Measurements from ENCODE around the gene PWP1. TPM values are rescaled to one million over a fixed set of nuclear protein-coding genes. Genes with fewer than 3 reads are reported as not detected.
"Not testable (repeated sequence)": the region's sequence is repeated elsewhere in the genome, so short reads cannot be mapped to it uniquely, and the experiment has no call there.

PWP1 gene
- total and polyA plus RNA-seq, 2 experiments from 2014 or later: 54.8 to 60.4 TPM

- no peak for DNase-seq (ENCODE audit: low spot score)
- H3K9me3 ChIP-seq (ENCODE audit: low read depth): no peaks in the 10 kb centered on the region
- no peak overlapping the region for H3K27ac ChIP-seq
- H3K27me3 ChIP-seq: no peaks in the 10 kb centered on the region
- WGBS (ENCODE audit: low lambda C conversion rate, missing lambda C conversion rate): 100% methylated on average over 1 of the region's 1 CpG
- no peak overlapping the region for H2AFZ ChIP-seq
- no peak overlapping the region for H3K4me2 ChIP-seq
- H3K36me3 ChIP-seq (replicated peaks; ENCODE audit: insufficient read depth, low read depth): no peaks in the 10 kb centered on the region
- H3K79me2 ChIP-seq: no peaks in the 10 kb centered on the region
- no peaks in the 10 kb centered on the region for H3K4me1 ChIP-seq (ENCODE audit: insufficient read depth)
- H4K20me1 ChIP-seq (ENCODE audit: insufficient read depth, poor library complexity, severe bottlenecking): no peaks in the 10 kb centered on the region
- TF ChIP-seq EZH2 (IDR thresholded peaks at IDR 0.05; ENCODE audit: borderline replicate concordance) (no peak), CTCF (IDR thresholded peaks at IDR 0.05; ENCODE audit: poor library complexity) (no peak), EZH2phosphoT487 (IDR thresholded peaks at IDR 0.05; ENCODE audit: low read depth, severe bottlenecking, unreplicated experiment) (no peak)
- no peak overlapping the region for H3K4me3 ChIP-seq
- no peaks in the 10 kb centered on the region for H3K9me2 ChIP-seq (replicated peaks; ENCODE audit: insufficient read depth)
Measured at GRCh38 chr12:107718606-107719005, 33.0 kb downstream of the PWP1 start.

GRCh38 chr12:107727327-107727726, 41.7 kb downstream of the PWP1 start:
- not testable (repeated sequence) for H2AFZ ChIP-seq; H3K9me2 ChIP-seq (replicated peaks; ENCODE audit: insufficient read depth); H3K9me3 ChIP-seq (ENCODE audit: low read depth); H3K4me3 ChIP-seq; DNase-seq (ENCODE audit: low spot score); H3K27me3 ChIP-seq; H3K4me2 ChIP-seq; H3K27ac ChIP-seq; H3K36me3 ChIP-seq (replicated peaks; ENCODE audit: insufficient read depth, low read depth); H4K20me1 ChIP-seq (ENCODE audit: insufficient read depth, poor library complexity, severe bottlenecking); H3K4me1 ChIP-seq (ENCODE audit: insufficient read depth); H3K79me2 ChIP-seq
- WGBS (ENCODE audit: low lambda C conversion rate, missing lambda C conversion rate): 92% methylated on average over 1 of the region's 1 CpG

- WGBS (ENCODE audit: low lambda C conversion rate, missing lambda C conversion rate): no CpG with 5 or more reads among the region's 1 CpG
- not testable (repeated sequence) for DNase-seq (ENCODE audit: low spot score); H3K4me2 ChIP-seq; H3K79me2 ChIP-seq; H2AFZ ChIP-seq; H3K27me3 ChIP-seq; H4K20me1 ChIP-seq (ENCODE audit: insufficient read depth, poor library complexity, severe bottlenecking); H3K36me3 ChIP-seq (replicated peaks; ENCODE audit: insufficient read depth, low read depth); H3K27ac ChIP-seq; H3K4me1 ChIP-seq (ENCODE audit: insufficient read depth); H3K4me3 ChIP-seq; H3K9me2 ChIP-seq (replicated peaks; ENCODE audit: insufficient read depth); H3K9me3 ChIP-seq (ENCODE audit: low read depth)
Measured at GRCh38 chr12:107727742-107728141, 42.1 kb downstream of the PWP1 start.

GRCh38 chr12:107730618-107731341, 45.2 kb downstream of the PWP1 start:
- Histone ChIP-seq H3K9me2 (replicated peaks; ENCODE audit: insufficient read depth) (no peaks in the 10 kb centered on the region), H2AFZ (no peak overlapping the region), H3K9me3 (ENCODE audit: low read depth) (no peaks in the 10 kb centered on the region), H3K4me2 (no peak overlapping the region), H3K4me1 (ENCODE audit: insufficient read depth) (no peaks in the 10 kb centered on the region), H3K4me3 (no peak overlapping the region), H4K20me1 (ENCODE audit: insufficient read depth, poor library complexity, severe bottlenecking) (peaks cover 4% of the 10 kb centered on the region), H3K27ac (no peak overlapping the region), H3K27me3 (no peaks in the 10 kb centered on the region), H3K79me2 (no peaks in the 10 kb centered on the region), H3K36me3 (replicated peaks; ENCODE audit: insufficient read depth, low read depth) (no peaks in the 10 kb centered on the region)
- TF ChIP-seq EZH2 (IDR thresholded peaks at IDR 0.05; ENCODE audit: borderline replicate concordance) (no peak), CTCF (IDR thresholded peaks at IDR 0.05; ENCODE audit: poor library complexity) (no peak), EZH2phosphoT487 (IDR thresholded peaks at IDR 0.05; ENCODE audit: low read depth, severe bottlenecking, unreplicated experiment) (no peak)
- 60% methylated on average over 4 of the region's 4 CpGs for WGBS (ENCODE audit: low lambda C conversion rate, missing lambda C conversion rate)
- no peak for DNase-seq (ENCODE audit: low spot score)

All from hepatocyte (in vitro differentiated cells).